HepG2 (cell line): Measurements from ENCODE around the gene ZNF134.

ENCODE experiments used
- BRCA1 ChIP-seq: sonication (generic); formaldehyde crosslinking; IDR thresholded peaks from 2 replicates; pipeline ENCODE4 v1.4.0; 2020; ENCODE audit warnings: missing genetic modification reagents
- CHD2 ChIP-seq: IDR thresholded peaks from 2 replicates; pipeline ENCODE4 v1.6.1; 2011; ENCODE audit warnings: low read depth, low read length, improper control_type of control experiment
- FOXP1 ChIP-seq, 2 experiments: fragments of 450-650 bp in 1 of 2; IDR thresholded peaks; 2 replicates each; pipeline ENCODE4 v1.6.1; 2017 to 2018; ENCODE audit warnings: antibody characterized with exemption in 1 of 2
- SIN3A ChIP-seq: IDR thresholded peaks from 2 replicates; pipeline ENCODE4 v1.6.1; 2011; ENCODE audit warnings: low read depth, mild to moderate bottlenecking, control low read depth, low read length, borderline replicate concordance
- TF ChIP-seq, protein P1 (sequence below): sonication (generic); formaldehyde crosslinking; conservative IDR thresholded peaks from 2 replicates; pipeline ENCODE4 v1.4.0; 2020; ENCODE audit warnings: missing genetic modification reagents
- TF ChIP-seq, protein P2 (sequence below): sonication (generic); formaldehyde crosslinking; IDR thresholded peaks from 2 replicates; pipeline ENCODE4 v1.4.0; 2020; ENCODE audit warnings: low read depth, missing genetic modification reagents
- TF ChIP-seq, protein P3 (sequence below): sonication (generic); formaldehyde crosslinking; IDR thresholded peaks from 2 replicates; pipeline ENCODE4 v1.5.0; 2020; ENCODE audit warnings: mild to moderate bottlenecking, missing genetic modification reagents, moderate library complexity

DNA sequence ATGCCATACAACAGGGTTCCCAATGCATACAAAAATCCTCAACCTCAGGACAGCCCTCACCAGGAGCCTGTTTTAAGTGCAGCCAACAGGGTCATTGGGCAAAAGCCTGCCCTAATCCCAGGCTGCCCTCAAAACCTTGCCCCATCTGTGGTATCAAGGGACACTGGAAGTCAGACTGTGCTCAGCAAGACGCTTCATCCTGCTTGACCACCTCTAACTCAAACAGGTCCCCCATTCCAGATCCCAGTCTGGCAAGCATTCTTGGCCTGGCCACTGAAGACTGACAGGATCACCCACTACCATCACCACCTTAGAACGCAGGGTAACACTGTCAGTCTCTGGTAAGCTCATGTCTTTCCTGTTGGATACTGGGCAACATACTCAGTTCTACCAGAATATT, 39.6 kb downstream of the ZNF134 start:
- TF ChIP-seq, protein P1, sequence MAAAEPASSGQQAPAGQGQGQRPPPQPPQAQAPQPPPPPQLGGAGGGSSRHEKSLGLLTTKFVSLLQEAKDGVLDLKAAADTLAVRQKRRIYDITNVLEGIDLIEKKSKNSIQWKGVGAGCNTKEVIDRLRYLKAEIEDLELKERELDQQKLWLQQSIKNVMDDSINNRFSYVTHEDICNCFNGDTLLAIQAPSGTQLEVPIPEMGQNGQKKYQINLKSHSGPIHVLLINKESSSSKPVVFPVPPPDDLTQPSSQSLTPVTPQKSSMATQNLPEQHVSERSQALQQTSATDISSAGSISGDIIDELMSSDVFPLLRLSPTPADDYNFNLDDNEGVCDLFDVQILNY: no peak
- TF ChIP-seq FOXP1 (IDR thresholded peaks at IDR 0.05) (no peak), FOXP1 (CRISPR knock-in tag; IDR thresholded peaks at IDR 0.05) (no peak), CHD2 (no peak), SIN3A (no peak), BRCA1 (CRISPR knock-in tag) (no peak)
- TF ChIP-seq, protein P2, sequence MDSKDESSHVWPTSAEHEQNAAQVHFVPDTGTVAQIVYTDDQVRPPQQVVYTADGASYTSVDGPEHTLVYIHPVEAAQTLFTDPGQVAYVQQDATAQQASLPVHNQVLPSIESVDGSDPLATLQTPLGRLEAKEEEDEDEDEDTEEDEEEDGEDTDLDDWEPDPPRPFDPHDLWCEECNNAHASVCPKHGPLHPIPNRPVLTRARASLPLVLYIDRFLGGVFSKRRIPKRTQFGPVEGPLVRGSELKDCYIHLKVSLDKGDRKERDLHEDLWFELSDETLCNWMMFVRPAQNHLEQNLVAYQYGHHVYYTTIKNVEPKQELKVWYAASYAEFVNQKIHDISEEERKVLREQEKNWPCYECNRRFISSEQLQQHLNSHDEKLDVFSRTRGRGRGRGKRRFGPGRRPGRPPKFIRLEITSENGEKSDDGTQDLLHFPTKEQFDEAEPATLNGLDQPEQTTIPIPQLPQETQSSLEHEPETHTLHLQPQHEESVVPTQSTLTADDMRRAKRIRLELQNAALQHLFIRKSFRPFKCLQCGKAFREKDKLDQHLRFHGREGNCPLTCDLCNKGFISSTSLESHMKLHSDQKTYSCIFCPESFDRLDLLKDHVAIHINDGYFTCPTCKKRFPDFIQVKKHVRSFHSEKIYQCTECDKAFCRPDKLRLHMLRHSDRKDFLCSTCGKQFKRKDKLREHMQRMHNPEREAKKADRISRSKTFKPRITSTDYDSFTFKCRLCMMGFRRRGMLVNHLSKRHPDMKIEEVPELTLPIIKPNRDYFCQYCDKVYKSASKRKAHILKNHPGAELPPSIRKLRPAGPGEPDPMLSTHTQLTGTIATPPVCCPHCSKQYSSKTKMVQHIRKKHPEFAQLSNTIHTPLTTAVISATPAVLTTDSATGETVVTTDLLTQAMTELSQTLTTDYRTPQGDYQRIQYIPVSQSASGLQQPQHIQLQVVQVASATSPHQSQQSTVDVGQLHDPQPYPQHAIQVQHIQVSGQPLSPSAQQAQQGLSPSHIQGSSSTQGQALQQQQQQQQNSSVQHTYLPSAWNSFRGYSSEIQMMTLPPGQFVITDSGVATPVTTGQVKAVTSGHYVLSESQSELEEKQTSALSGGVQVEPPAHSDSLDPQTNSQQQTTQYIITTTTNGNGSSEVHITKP (CRISPR knock-in tag): no peak
- TF ChIP-seq, protein P3, sequence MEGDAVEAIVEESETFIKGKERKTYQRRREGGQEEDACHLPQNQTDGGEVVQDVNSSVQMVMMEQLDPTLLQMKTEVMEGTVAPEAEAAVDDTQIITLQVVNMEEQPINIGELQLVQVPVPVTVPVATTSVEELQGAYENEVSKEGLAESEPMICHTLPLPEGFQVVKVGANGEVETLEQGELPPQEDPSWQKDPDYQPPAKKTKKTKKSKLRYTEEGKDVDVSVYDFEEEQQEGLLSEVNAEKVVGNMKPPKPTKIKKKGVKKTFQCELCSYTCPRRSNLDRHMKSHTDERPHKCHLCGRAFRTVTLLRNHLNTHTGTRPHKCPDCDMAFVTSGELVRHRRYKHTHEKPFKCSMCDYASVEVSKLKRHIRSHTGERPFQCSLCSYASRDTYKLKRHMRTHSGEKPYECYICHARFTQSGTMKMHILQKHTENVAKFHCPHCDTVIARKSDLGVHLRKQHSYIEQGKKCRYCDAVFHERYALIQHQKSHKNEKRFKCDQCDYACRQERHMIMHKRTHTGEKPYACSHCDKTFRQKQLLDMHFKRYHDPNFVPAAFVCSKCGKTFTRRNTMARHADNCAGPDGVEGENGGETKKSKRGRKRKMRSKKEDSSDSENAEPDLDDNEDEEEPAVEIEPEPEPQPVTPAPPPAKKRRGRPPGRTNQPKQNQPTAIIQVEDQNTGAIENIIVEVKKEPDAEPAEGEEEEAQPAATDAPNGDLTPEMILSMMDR (CRISPR knock-in tag): no peak
